Heart left ventricle (tissue), 13 donors: ENCODE measurements around the gene MRPL22.

ENCODE experiments used
- CTCF ChIP-seq, 12 donors: fragments of 200-600 bp; sonication (generic) in 4 of 12; IDR thresholded peaks; one replicate each; pipeline versions ENCODE4 v1.5.0 to v1.8.0; 2018 to 2022; ENCODE audit warnings: antibody characterized with exemption in 12 of 12, mild to moderate bottlenecking in 5 of 12
- POLR2A ChIP-seq, 2 donors: fragments of 450-650 bp; IDR thresholded peaks; one replicate each; pipeline ENCODE4 v1.6.1; 2017; ENCODE audit warnings: antibody characterized with exemption in 2 of 2, mild to moderate bottlenecking in 2 of 2, moderate library complexity in 2 of 2
- donor health status: ischemic (EF 13 %, LVEDD 7.1; RV severe dilation, severe dysfunction).
- donor health status: DM: no; HTN: yes; CAD: no.
- donor health status: DM: no; HTN: no; CAD: no.
- donor health status: ischemic (EF 25% LVEDD 6.9; RV normal size, moderate dysfunction).
- donor health status: ischemic (EF 25% LVEDD 5.7; RV mildly dilated, moderate dysfunction).
- donor health status: ischemic (EF 35%, LVEDD 5.7; RV mildly dilated, moderate dysfunction).
- donor health status: nonischemic (EF 11% LVEDD 7.7; RV severe dilation, severe dysfunction).
- donor health status: DM: yes; HTN: yes; CAD: no.
- donor health status: PGD.
- donor health status: ischemic (EF 29% LVEDD 5.4; RV normal size, mild dysfunction).
- donor health status: nonischemic (EF 23%, LVEDD 6.1; RV moderate dilation, normal function).

DNA sequence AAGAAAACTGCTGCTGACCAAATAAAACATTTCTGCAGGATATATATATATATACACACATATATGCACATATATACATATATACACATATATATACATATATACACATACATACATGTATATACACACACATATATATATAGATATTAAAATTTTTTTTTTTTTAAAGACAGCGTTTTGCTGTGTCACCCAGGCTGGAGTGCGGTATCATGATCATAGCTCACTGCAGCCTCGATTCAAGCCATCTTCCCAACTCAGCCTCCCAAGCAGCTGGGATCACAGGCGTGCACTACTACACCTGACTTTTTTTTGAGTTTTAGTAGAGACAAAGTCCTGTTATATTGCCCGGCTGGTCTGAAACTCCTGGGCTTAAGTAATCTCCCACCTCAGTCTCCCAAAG lies 2.7 kb downstream of the MRPL22 start:
- no peak for TF ChIP-seq POLR2A (IDR thresholded peaks at IDR 0.05)
- TF ChIP-seq CTCF (IDR thresholded peaks at IDR 0.05) = no peak
